ENCODE measurements around the gene ST6GALNAC4.

Gene ST6GALNAC4

DNA sequence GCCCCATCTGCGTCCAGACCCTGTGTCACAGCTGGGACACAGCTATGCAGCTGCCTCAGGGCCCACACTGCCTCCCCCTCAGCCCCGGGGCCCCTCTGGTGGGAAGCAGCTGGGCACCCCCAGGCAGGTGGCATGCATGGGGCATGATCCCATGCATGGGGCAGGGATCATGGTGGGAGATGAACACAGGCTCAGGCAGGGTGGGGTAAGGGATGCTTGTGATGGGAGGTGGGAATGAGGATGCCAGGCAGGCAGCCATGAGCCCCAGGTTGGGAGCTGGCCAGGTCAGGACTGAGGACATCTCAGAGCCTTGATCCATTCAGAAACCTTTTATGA is 44.3 kb upstream of the ST6GALNAC4 start:
- TF ChIP-seq, protein P1, sequence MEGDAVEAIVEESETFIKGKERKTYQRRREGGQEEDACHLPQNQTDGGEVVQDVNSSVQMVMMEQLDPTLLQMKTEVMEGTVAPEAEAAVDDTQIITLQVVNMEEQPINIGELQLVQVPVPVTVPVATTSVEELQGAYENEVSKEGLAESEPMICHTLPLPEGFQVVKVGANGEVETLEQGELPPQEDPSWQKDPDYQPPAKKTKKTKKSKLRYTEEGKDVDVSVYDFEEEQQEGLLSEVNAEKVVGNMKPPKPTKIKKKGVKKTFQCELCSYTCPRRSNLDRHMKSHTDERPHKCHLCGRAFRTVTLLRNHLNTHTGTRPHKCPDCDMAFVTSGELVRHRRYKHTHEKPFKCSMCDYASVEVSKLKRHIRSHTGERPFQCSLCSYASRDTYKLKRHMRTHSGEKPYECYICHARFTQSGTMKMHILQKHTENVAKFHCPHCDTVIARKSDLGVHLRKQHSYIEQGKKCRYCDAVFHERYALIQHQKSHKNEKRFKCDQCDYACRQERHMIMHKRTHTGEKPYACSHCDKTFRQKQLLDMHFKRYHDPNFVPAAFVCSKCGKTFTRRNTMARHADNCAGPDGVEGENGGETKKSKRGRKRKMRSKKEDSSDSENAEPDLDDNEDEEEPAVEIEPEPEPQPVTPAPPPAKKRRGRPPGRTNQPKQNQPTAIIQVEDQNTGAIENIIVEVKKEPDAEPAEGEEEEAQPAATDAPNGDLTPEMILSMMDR (IDR thresholded peaks at IDR 0.05; ENCODE audit: borderline replicate concordance, control extremely low read depth, extremely low read depth, insufficient read depth, missing control alignments): no peak
- in situ Hi-C loops (cut with MboI; ENCODE audit: low sequenced_read_pairs, unreplicated experiment): no loop called here
- no peak for DNase-seq (ENCODE audit: low spot score)

DNA sequence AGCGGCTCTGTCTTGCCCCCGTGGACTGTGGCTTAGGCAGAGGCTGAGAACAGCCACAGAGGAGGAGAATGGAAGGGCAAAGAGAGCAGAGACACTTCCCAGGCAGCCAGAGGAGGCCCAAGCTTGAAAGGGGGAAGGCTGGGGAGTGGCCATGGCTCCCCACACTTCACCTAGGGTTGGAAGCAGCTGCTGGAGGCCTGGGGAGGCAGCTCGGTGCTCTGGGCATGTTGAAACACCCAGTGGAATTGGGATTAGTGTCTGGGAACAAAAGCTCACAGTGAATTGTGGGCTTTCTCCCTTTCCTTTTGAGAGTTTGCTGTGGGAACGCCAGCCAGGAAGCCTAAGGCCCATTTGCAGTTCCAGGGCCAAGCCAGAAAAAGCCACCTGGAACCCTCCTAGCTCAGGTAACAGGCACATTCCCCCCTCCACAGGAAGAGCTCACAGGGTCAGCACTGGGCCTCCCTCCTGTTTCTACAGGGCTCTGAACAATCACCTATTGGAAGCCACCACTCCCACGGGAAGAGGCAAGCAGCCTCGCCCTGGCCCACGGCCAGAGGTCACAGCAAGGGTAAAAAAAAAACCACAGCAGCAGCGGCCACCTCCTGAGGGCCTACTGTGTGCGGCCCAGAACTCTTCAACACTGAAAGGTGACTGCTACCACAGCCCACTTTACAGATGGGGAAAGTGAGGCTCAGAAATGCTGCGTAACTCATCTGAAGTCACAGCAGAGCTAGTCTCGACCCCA is 43.7 kb upstream of the ST6GALNAC4 start:
- TF ChIP-seq, protein P1 (IDR thresholded peaks at IDR 0.05; ENCODE audit: borderline replicate concordance, control extremely low read depth, extremely low read depth, insufficient read depth, missing control alignments): no peak
- no peak for DNase-seq (ENCODE audit: low spot score)
- in situ Hi-C loops (cut with MboI; ENCODE audit: low sequenced_read_pairs, unreplicated experiment): no loop called here

GRCh38 chr9:127959841-127960409 is 43.1 kb upstream of the ST6GALNAC4 start:
- TF ChIP-seq, protein P1 (IDR thresholded peaks at IDR 0.05; ENCODE audit: borderline replicate concordance, control extremely low read depth, extremely low read depth, insufficient read depth, missing control alignments): no peak
- in situ Hi-C loops (cut with MboI; ENCODE audit: low sequenced_read_pairs, unreplicated experiment): no loop called here
- DNase-seq (ENCODE audit: low spot score): no peak

GRCh38 chr9:127959398-127959797 is 42.6 kb upstream of the ST6GALNAC4 start:
- DNase-seq (ENCODE audit: low spot score): no peak
- in situ Hi-C loops (cut with MboI; ENCODE audit: low sequenced_read_pairs, unreplicated experiment): no loop called here
- TF ChIP-seq, protein P1 (IDR thresholded peaks at IDR 0.05; ENCODE audit: borderline replicate concordance, control extremely low read depth, extremely low read depth, insufficient read depth, missing control alignments): no peak

- TF ChIP-seq, protein P1 (IDR thresholded peaks at IDR 0.05; ENCODE audit: borderline replicate concordance, control extremely low read depth, extremely low read depth, insufficient read depth, missing control alignments): no peak
- in situ Hi-C loops (cut with MboI; ENCODE audit: low sequenced_read_pairs, unreplicated experiment): no loop called here
- DNase-seq (ENCODE audit: low spot score): no peak
Observed at GRCh38 chr9:127958728-127959127, 41.9 kb upstream of the ST6GALNAC4 start.

DNA sequence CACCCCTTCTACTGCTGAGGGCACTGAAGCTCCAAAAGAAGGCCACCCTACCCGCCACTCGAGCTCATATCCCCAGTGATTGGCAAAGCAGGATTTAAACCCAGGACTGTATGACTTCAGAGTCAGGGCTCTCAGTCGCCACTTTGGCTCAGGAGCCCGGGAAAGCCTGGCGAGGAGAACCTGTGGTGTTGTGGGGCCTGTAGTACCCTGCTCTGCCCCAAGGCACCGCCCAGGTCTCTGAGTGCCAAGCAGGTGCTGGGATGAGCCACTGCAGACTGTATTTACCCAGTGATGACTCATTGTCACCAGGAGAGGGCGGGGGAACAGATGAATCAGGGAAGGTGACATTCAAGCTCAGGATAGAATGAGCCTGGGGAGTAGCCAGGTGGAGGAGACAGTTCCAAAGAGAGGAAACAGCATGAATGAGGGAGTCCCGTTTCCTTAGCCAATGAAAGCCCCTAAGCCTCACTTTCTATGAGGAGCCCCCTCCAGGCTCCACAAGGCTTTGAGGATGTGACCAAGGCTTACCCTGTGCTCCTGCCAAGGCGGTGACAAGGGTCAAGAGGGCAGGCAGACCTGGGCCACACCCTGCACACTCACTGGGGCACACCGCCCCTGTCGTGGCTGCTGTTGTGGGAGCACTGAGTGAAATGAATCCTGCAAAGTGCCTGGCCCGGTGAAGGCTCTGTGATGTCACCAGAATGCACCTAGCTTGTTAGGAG is 38.6 kb upstream of the ST6GALNAC4 start:
- TF ChIP-seq, protein P1 (IDR thresholded peaks at IDR 0.05; ENCODE audit: borderline replicate concordance, control extremely low read depth, extremely low read depth, insufficient read depth, missing control alignments): peak; percentile 36
- in situ Hi-C loops (cut with MboI; ENCODE audit: low sequenced_read_pairs, unreplicated experiment): no loop called here
- peak; percentile 85 for DNase-seq (ENCODE audit: low spot score)

Measured in GM13976 (cell line).